ENCODE results near the gene DSG3. TPM values are rescaled to one million over a fixed set of nuclear protein-coding genes. Genes with fewer than 3 reads are reported as not detected.

Gene DSG3
- total RNA-seq, 1 experiment from 2014 or later, result 0.05 TPM

DNA sequence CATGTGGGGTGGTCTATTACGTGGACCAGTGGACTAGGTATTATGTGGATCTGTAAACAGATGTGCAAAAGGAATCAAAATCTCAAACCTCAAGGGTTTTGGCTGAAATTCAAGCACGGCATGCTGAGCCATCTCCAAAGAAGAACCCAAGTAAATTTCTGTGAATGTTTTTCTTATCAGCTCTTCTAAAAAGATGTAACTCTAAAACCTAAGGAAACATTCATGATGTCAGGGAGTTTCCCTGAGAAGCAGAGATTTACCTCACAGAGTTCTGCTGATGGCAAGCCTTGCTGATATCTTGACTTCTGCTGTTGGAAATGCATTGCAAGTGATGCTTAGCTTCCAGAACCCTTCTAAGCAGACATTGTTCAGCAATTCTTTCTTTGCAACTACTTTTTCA lies 49.4 kb upstream of the DSG3 start:
- Histone ChIP-seq H3K4me1 (ENCODE audit: control insufficient read depth in 1 of 2, insufficient read depth in 2 of 2, low read length in 2 of 2) (peaks cover 52 to 54% of the 10 kb centered on the region in 2 experiments), H3K9me2 (ENCODE audit: insufficient read depth) (no peaks in the 10 kb centered on the region), H4K20me1 (ENCODE audit: insufficient read depth) (no peaks in the 10 kb centered on the region), H2AFZ (ENCODE audit: low read depth, low read length, poor library complexity, severe bottlenecking) (peak overlapping the region; percentile 69), H3K9ac (ENCODE audit: low read length) (no peak overlapping the region), H3K79me2 (ENCODE audit: insufficient read depth, low read length) (no peaks in the 10 kb centered on the region), H3K36me3 (ENCODE audit: control insufficient read depth in 1 of 2, insufficient read depth in 2 of 2, low read length in 2 of 2) (no peaks in the 10 kb centered on the region), H3K4me3 (replicated peaks in 1 of 2; ENCODE audit: low read depth in 1 of 2, low read length in 2 of 2) (0 out of 4 replicates have a peak overlapping the region, but pooled peaks of 1 of the 2 experiments have one; percentile 0), H3K27me3 (ENCODE audit: insufficient read depth, low read length) (no peaks in the 10 kb centered on the region), H3K27ac (ENCODE audit: low read depth, low read length) (peak overlapping the region; percentile 11; the same call in 1 of the 2 replicates), H3K9me3 (ENCODE audit: control insufficient read depth in 1 of 2, insufficient read depth in 1 of 2, low read depth in 1 of 2, low read length in 2 of 2) (no peaks in the 10 kb centered on the region), H3K4me2 (ENCODE audit: low read length) (peak overlapping the region; percentile 63)
- BruUV-seq (replicated peaks), result no TSS peak
- DNase-seq (ENCODE audit: low read depth, low spot score), result no peak
- ChIA-PET POLR2A (no interaction called here), CTCF (interaction anchor here (1.5 kb wide), 1 partner anchor 165 kb away, joined by 4 read pairs; no protein-coding TSS in a partner anchor), RAD21 (ENCODE audit: low non-redundant PET in 1 of 2, low total read pairs in 2 of 2, uncharacterized antibody in 2 of 2, unreplicated experiment in 2 of 2) (no interaction called here)
- no peak for ATAC-seq
- TF ChIP-seq CEBPB (IDR thresholded peaks at IDR 0.05; ENCODE audit: low read depth) (0 out of 2 replicates have a peak, but pooled peaks have one; percentile 12), TCF7L2 (IDR thresholded peaks at IDR 0.05; ENCODE audit: borderline replicate concordance, extremely low read depth, insufficient read depth, insufficient read length) (peak; percentile 16), EGR1 (IDR thresholded peaks at IDR 0.05; ENCODE audit: low read depth) (no peak)
- intact Hi-C loops (cut with micrococcal nuclease), result loop anchor here (5.0 to 10.0 kb wide), 4 partner anchors 121 to 393 kb away; partner anchors contain the start of gene DSC2

GRCh38 chr18:31399306-31400032 lies 48.1 kb upstream of the DSG3 start:
- no peaks in the 10 kb centered on the region for H3K79me2 ChIP-seq (ENCODE audit: insufficient read depth, low read length)
- ChIA-PET CTCF (interaction anchor here (1.5 kb wide), 1 partner anchor 164 kb away, joined by 4 read pairs; no protein-coding TSS in a partner anchor), POLR2A (no interaction called here), RAD21 (ENCODE audit: low non-redundant PET in 1 of 2, low total read pairs in 2 of 2, uncharacterized antibody in 2 of 2, unreplicated experiment in 2 of 2) (no interaction called here)
- H3K9me3 ChIP-seq (ENCODE audit: control insufficient read depth in 1 of 2, insufficient read depth in 1 of 2, low read depth in 1 of 2, low read length in 2 of 2), result no peaks in the 10 kb centered on the region
- H3K4me3 ChIP-seq (replicated peaks in 1 of 2; ENCODE audit: low read depth in 1 of 2, low read length in 2 of 2), result peak overlapping the region; percentile 4 to 39; a peak in 3 of 4 replicates
- peak; percentile 83 for DNase-seq (ENCODE audit: low read depth, low spot score)
- ATAC-seq, result peak; percentile 83
- BruUV-seq (replicated peaks), result no TSS peak
- no peaks in the 10 kb centered on the region for H4K20me1 ChIP-seq (ENCODE audit: insufficient read depth)
- intact Hi-C loops (cut with micrococcal nuclease), result loop anchor here (5.0 to 10.0 kb wide), 4 partner anchors 122 to 395 kb away; partner anchors contain the start of gene DSC2
- H3K27ac ChIP-seq (ENCODE audit: low read depth, low read length), result peak overlapping the region; percentile 64
- H3K9me2 ChIP-seq (ENCODE audit: insufficient read depth), result no peaks in the 10 kb centered on the region
- H2AFZ ChIP-seq (ENCODE audit: low read depth, low read length, poor library complexity, severe bottlenecking), result peak overlapping the region; percentile 90
- peak overlapping the region; percentile 36 for H3K9ac ChIP-seq (ENCODE audit: low read length)
- no peaks in the 10 kb centered on the region for H3K36me3 ChIP-seq (ENCODE audit: control insufficient read depth in 1 of 2, insufficient read depth in 2 of 2, low read length in 2 of 2)
- H3K4me1 ChIP-seq (ENCODE audit: control insufficient read depth in 1 of 2, insufficient read depth in 2 of 2, low read length in 2 of 2), result peaks cover 49 to 54% of the 10 kb centered on the region in 2 experiments
- H3K4me2 ChIP-seq (ENCODE audit: low read length), result peak overlapping the region; percentile 63
- no peaks in the 10 kb centered on the region for H3K27me3 ChIP-seq (ENCODE audit: insufficient read depth, low read length)
- TF ChIP-seq RAD21 (IDR thresholded peaks at IDR 0.05; ENCODE audit: low read depth) (peak; percentile 5; the same call in 1 of the 2 replicates), FOSL1 (IDR thresholded peaks at IDR 0.05; ENCODE audit: low read depth) (peak; percentile 90), POLR2AphosphoS5 (IDR thresholded peaks at IDR 0.05; ENCODE audit: low read depth, low read length) (no peak), ZFX (IDR thresholded peaks at IDR 0.05) (no peak), POLR2A (IDR thresholded peaks at IDR 0.05; ENCODE audit: borderline replicate concordance, extremely low read depth, insufficient read depth, insufficient read length) (no peak), SP1 (IDR thresholded peaks at IDR 0.05; ENCODE audit: low read depth) (peak; percentile 86), MAX (IDR thresholded peaks at IDR 0.05) (peak; percentile 38), CBX3 (IDR thresholded peaks at IDR 0.05; ENCODE audit: low read depth) (peak; percentile 60; the same call in 1 of the 2 replicates), SRF (IDR thresholded peaks at IDR 0.05; ENCODE audit: low read depth) (peak; percentile 46; the same call in 1 of the 2 replicates), ELF1 (IDR thresholded peaks at IDR 0.05; ENCODE audit: borderline replicate concordance, low read depth) (peak; percentile 24; the same call in 1 of the 2 replicates), EZH2 (IDR thresholded peaks at IDR 0.05) (no peak), REST (IDR thresholded peaks at IDR 0.05; ENCODE audit: low read depth) (no peak), EGR1 (IDR thresholded peaks at IDR 0.05; ENCODE audit: low read depth) (peak; percentile 22; the same call in 1 of the 2 replicates)
- TF ChIP-seq, protein P1, sequence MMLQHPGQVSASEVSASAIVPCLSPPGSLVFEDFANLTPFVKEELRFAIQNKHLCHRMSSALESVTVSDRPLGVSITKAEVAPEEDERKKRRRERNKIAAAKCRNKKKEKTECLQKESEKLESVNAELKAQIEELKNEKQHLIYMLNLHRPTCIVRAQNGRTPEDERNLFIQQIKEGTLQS (IDR thresholded peaks at IDR 0.05), result 0 out of 2 replicates have a peak, but pooled peaks have one; percentile 27
